ENCODE data around the gene SORT1. TPM values are rescaled to one million over a fixed set of nuclear protein-coding genes. Genes with fewer than 3 reads are reported as not detected.
A peak's percentile ranks its signal among the peaks of the same experiment; 100 is the strongest.
"Not testable (repeated sequence)": the region's sequence is repeated elsewhere in the genome, so short reads cannot be mapped to it uniquely, and the experiment has no call there.

Gene SORT1
- total RNA-seq, result 100 to 1,000 TPM; 105 to 222 (median 116) TPM

DNA sequence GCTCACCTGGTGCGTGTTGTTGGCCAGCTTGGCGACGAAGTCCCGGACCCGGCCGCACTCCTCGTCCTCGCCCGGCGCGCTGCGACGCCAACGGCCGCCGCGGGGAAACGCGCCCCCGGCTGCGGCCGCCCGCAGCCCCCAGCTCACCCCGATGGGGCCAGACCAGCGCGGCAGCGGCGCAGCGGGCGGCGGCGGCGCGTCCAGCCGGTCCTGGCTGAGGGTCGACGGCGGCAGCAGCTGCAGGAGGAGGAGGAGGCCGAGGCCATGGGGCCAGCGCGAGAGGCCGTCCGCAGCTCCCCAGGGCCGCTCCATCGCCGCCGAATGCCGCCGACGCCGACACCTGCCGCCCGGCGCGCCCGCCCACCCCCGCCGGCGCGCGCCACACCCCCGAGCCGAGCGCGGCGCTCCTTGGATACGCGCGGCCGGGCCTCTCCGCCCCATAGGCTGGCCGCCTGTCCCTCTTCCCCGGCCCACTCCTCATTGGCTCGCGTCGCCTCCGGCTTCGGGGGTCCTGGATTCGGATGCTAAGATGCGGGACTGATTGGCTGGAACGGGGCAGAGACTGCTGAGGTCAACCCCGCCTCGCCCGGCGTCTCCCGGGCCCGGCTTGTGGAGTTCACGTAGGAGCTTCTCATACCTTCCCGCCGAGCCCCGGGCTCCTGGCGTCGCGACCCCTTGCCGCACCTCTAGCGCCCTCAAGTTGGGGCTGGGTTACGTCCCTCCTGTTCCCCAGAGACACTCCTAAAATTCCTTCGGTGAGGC is at the start of gene SORT1:
TSS of gene SORT1 (minus strand) at position 338 of the 762 bp plus-strand sequence. CDS start at position 312, 26 bp downstream.
- 1 to 5% methylated on average over 4 to 20 of the region's 98 CpGs for WGBS, 2 donors
- no peaks in the 10 kb centered on the region for H3K27me3 ChIP-seq
- H3K27ac ChIP-seq, result peak within 1 kb of the TSS; percentile 76 to 92 (median 80)
- H3K4me1 ChIP-seq, result peaks cover 39 to 55% (median 46%) of the 10 kb centered on the region in 4 donors
- TF ChIP-seq, protein P1, sequence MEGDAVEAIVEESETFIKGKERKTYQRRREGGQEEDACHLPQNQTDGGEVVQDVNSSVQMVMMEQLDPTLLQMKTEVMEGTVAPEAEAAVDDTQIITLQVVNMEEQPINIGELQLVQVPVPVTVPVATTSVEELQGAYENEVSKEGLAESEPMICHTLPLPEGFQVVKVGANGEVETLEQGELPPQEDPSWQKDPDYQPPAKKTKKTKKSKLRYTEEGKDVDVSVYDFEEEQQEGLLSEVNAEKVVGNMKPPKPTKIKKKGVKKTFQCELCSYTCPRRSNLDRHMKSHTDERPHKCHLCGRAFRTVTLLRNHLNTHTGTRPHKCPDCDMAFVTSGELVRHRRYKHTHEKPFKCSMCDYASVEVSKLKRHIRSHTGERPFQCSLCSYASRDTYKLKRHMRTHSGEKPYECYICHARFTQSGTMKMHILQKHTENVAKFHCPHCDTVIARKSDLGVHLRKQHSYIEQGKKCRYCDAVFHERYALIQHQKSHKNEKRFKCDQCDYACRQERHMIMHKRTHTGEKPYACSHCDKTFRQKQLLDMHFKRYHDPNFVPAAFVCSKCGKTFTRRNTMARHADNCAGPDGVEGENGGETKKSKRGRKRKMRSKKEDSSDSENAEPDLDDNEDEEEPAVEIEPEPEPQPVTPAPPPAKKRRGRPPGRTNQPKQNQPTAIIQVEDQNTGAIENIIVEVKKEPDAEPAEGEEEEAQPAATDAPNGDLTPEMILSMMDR (IDR thresholded peaks at IDR 0.05), result peak in 4 of 6 experiments; percentile 32 to 56 (median 38)
- TF ChIP-seq POLR2AphosphoS5 (IDR thresholded peaks at IDR 0.05) (peak in 1 of 2 donors; percentile 50), POLR2A (IDR thresholded peaks at IDR 0.05) (peak in 3 of 4 donors; percentile 40 to 86 (median 67)), EP300 (IDR thresholded peaks at IDR 0.05) (no peak)
- DNase-seq (peak; percentile 92 to 95), ATAC-seq (ENCODE audit: low FRiP score in 2 of 2) (peak; percentile 95 to 96)
- peaks cover 0 to 23% (median 11%) of the 10 kb centered on the region in 4 donors for H3K36me3 ChIP-seq
- H3K4me3 ChIP-seq, result peak within 1 kb of the TSS; percentile 65 to 98 (median 72)
- no peaks in the 10 kb centered on the region for H3K9me3 ChIP-seq

DNA sequence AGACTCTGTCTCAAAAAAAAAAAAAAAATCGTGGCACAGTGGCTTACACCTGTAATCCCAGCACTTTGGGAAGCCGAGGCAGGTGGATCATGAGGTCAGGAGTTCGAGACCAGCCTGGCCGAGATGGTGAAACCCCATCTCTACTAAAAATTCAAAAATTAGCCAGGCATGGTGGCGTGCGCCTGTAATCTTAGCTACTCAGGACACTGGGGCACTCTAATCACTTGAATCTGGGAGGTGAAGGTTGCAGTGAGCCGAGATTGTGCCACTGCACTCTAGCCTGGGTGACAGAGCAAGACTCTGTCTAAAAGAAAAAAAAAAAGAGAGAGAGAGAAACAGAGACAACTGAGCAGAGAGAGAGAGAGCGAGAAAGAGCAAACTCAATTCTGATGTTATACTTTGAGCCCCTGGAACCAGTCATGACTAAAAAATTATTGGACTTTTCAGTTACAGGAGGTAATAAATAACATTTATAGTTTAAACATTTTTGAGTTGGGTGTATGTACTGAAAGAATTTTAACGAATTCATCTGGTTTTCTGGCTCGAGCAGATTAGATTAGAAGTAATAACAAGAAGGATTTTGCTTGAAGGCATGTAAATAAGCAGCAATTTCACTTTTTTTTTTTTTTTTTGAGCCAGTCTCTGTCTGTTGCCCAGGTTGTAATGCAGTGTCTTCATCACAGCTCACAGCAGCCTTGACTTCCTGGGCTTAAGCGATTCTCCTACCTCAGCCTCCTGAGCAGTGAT is 48.4 kb upstream of the SORT1 start:
- not testable (repeated sequence) for H3K4me3 ChIP-seq, H3K27me3 ChIP-seq, H3K4me1 ChIP-seq

DNA sequence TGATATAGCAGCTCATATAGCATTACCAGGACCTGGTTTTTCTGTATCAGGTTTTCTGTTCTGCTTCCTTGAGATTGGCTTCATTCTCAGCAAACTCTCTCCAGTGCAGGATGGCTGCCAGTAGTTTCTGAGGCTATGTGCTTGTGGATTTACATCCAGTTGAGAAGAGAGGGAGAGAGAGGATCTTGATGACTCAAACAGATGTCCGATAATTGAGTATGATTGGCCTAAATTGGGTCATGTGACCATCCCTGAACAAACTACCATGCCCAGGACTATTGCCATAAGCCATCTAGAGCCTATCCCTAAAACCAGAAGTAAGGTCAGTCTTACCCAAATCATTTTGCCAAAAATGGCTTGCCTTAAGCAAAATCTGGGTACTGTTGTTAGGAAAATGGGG is 46.6 kb upstream of the SORT1 start:
- no peak for DNase-seq
- no peak for ATAC-seq (ENCODE audit: low FRiP score in 2 of 2)
- Histone ChIP-seq H3K27me3 (no peaks in the 10 kb centered on the region), H3K4me3 (no peak overlapping the region), H3K27ac (no peak overlapping the region), H3K36me3 (no peaks in the 10 kb centered on the region), H3K9me3 (no peaks in the 10 kb centered on the region), H3K4me1 (no peaks in the 10 kb centered on the region)
- TF ChIP-seq POLR2A (IDR thresholded peaks at IDR 0.05) (no peak), EP300 (IDR thresholded peaks at IDR 0.05) (no peak), POLR2AphosphoS5 (IDR thresholded peaks at IDR 0.05) (no peak)
- TF ChIP-seq, protein P1 (IDR thresholded peaks at IDR 0.05), result no peak
- 86% methylated on average over 1 of the region's 1 CpG for WGBS, 2 donors

More for the DNA sequence above, 48.4 kb upstream of the SORT1 start:
- ATAC-seq (ENCODE audit: low FRiP score in 2 of 2); H3K27ac ChIP-seq; H3K36me3 ChIP-seq; DNase-seq; H3K9me3 ChIP-seq: not testable (repeated sequence)
- WGBS, 2 donors, result 71 to 74% methylated on average over 11 of the region's 11 CpGs

- Histone ChIP-seq H3K36me3 (no peaks in the 10 kb centered on the region), H3K4me1 (no peaks in the 10 kb centered on the region), H3K27ac (no peak overlapping the region), H3K9me3 (no peaks in the 10 kb centered on the region), H3K4me3 (no peak overlapping the region), H3K27me3 (no peaks in the 10 kb centered on the region)
- TF ChIP-seq EP300 (IDR thresholded peaks at IDR 0.05) (no peak), POLR2A (IDR thresholded peaks at IDR 0.05) (no peak), POLR2AphosphoS5 (IDR thresholded peaks at IDR 0.05) (no peak)
- TF ChIP-seq, protein P1 (IDR thresholded peaks at IDR 0.05), result no peak
- WGBS, 2 donors, result 59 to 76% methylated on average over 2 of the region's 2 CpGs
- no peak for DNase-seq
- no peak for ATAC-seq (ENCODE audit: low FRiP score in 2 of 2)
These were observed 45.8 kb upstream of the SORT1 start for GRCh38 chr1:109443476-109443875.

- TF ChIP-seq EP300 (IDR thresholded peaks at IDR 0.05) (no peak), POLR2AphosphoS5 (IDR thresholded peaks at IDR 0.05) (no peak), POLR2A (IDR thresholded peaks at IDR 0.05) (no peak)
- TF ChIP-seq, protein P1 (IDR thresholded peaks at IDR 0.05), result no peak
- H3K4me1 ChIP-seq, result no peaks in the 10 kb centered on the region
- no peak overlapping the region for H3K4me3 ChIP-seq
- no peaks in the 10 kb centered on the region for H3K27me3 ChIP-seq
- no peak overlapping the region for H3K27ac ChIP-seq
- no peak for DNase-seq
- WGBS, 2 donors, result 21 to 24% methylated on average over 1 of the region's 1 CpG
- H3K9me3 ChIP-seq, result no peaks in the 10 kb centered on the region
- no peaks in the 10 kb centered on the region for H3K36me3 ChIP-seq
- ATAC-seq (ENCODE audit: low FRiP score in 2 of 2), result no peak
These were observed 43.4 kb upstream of the SORT1 start for GRCh38 chr1:109441069-109441468.

All from upper lobe of left lung (tissue), 6 donors.